HCT116 (cell line): ENCODE measurements around the gene SYDE2. TPM values are rescaled to one million over a fixed set of nuclear protein-coding genes. Genes with fewer than 3 reads are reported as not detected.

Experiments
- ATAC-seq: fragments of 200-7000 bp; cut with Tn5 transposase; 2 replicates; pipeline ENCODE4 v1.9.1; 2020; ENCODE audit warnings: mild to moderate bottlenecking, moderate library complexity
- BruUV-seq: library from RNA; stranded (reverse); fragments of 400-500 nt; replicated peaks from 2 replicates; lab custom pipeline; 2021; lab: Mats Ljungman, UMichigan
- CTCF ChIA-PET: fragments of 300-600 bp; sonication (Branson Sonifier 250); formaldehyde crosslinking; loops from one replicate; lab custom pipeline; 2021; ENCODE audit warnings: antibody characterized with exemption; lab: Charles Lee
- POLR2A ChIA-PET: fragments of 300-600, 350-600 bp; sonication (Branson Sonifier 250); formaldehyde crosslinking; loops from one replicate; lab custom pipeline; 2021; ENCODE audit warnings: antibody characterized with exemption; lab: Charles Lee
- RAD21 ChIA-PET, 2 experiments: fragments of 300-600 bp; sonication (Branson Sonifier 250); formaldehyde crosslinking; loops; one replicate each; lab custom pipeline; 2023; ENCODE audit warnings: low total read pairs in 2 of 2; ENCODE audit not compliant: uncharacterized antibody in 2 of 2, unreplicated experiment in 2 of 2, low non-redundant PET in 1 of 2; lab: Charles Lee
- DNase-seq: peaks from one replicate; pipeline ENCODE4 v3.0.0-alpha.2; 2010; ENCODE audit warnings: low read depth, low spot score
- H2AFZ ChIP-seq: fragments of 200-600 bp; shearing (Covaris generic), sonication (generic); 2 replicates; pipeline ENCODE4 v1.6.1; 2017; ENCODE audit warnings: low read depth, mixed run types, mixed read lengths, antibody characterized with exemption, low read length; ENCODE audit not compliant: poor library complexity, severe bottlenecking
- H3K27ac ChIP-seq: 2 replicates; pipeline ENCODE4 v1.5.1; 2012; ENCODE audit warnings: low read depth, low read length
- H3K27me3 ChIP-seq: fragments of 200-600 bp; sonication (generic); 2 replicates; pipeline ENCODE4 v1.6.1; 2016; ENCODE audit warnings: mixed run types, low read length, mixed read lengths; ENCODE audit not compliant: insufficient read depth
- H3K36me3 ChIP-seq, 2 experiments: fragments of 200-500 bp in 1 of 2; fragments of 200-600 bp in 1 of 2; sonication (Bioruptor generic) in 1 of 2; sonication (generic) in 1 of 2; 2 replicates each; pipeline versions ENCODE4 v1.5.1 to v1.6.1; 2014 to 2016; ENCODE audit warnings: low read length in 2 of 2, inconsistent platforms in 1 of 2, mixed read lengths in 1 of 2, mixed run types in 1 of 2; ENCODE audit not compliant: insufficient read depth in 2 of 2, control insufficient read depth in 1 of 2
- H3K4me1 ChIP-seq, 2 experiments: fragments of 200-600 bp in 1 of 2; sonication (generic) in 1 of 2; 2 replicates each; pipeline versions ENCODE4 v1.5.1 to v1.6.1; 2012 to 2017; ENCODE audit warnings: low read length in 2 of 2, inconsistent platforms in 1 of 2, mild to moderate bottlenecking in 1 of 2, mixed read lengths in 1 of 2, mixed run types in 1 of 2, moderate library complexity in 1 of 2; ENCODE audit not compliant: insufficient read depth in 2 of 2, control insufficient read depth in 1 of 2
- H3K4me2 ChIP-seq: fragments of 200-600 bp; sonication (generic); 2 replicates; pipeline ENCODE4 v1.6.1; 2017; ENCODE audit warnings: mixed run types, low read length, mixed read lengths
- H3K4me3 ChIP-seq, 2 experiments: fragments of 200-600 bp in 1 of 2; sonication (generic) in 1 of 2; replicated peaks in 1 of 2; 2 replicates each; pipeline ENCODE4 v1.5.1; 2011 to 2016; ENCODE audit warnings: low read length in 2 of 2, control low read depth in 1 of 2, low read depth in 1 of 2, mild to moderate bottlenecking in 1 of 2, mixed read lengths in 1 of 2, mixed run types in 1 of 2
- H3K79me2 ChIP-seq: fragments of 200-600 bp; sonication (generic); 2 replicates; pipeline ENCODE4 v1.6.1; 2017; ENCODE audit warnings: mild to moderate bottlenecking, mixed run types, low read length, moderate library complexity, mixed read lengths; ENCODE audit not compliant: insufficient read depth
- H3K9ac ChIP-seq: fragments of 200-600 bp; sonication (generic); 2 replicates; pipeline ENCODE4 v1.6.1; 2016; ENCODE audit warnings: low read length, mixed read lengths
- H3K9me2 ChIP-seq: fragments of 200-600 bp; sonication (generic), shearing (Covaris generic); 2 replicates; pipeline ENCODE4 v1.6.1; 2017; ENCODE audit warnings: mixed run types, mild to moderate bottlenecking, moderate library complexity; ENCODE audit not compliant: insufficient read depth
- H3K9me3 ChIP-seq, 2 experiments: fragments of 200-500 bp in 1 of 2; fragments of 200-600 bp in 1 of 2; sonication (Bioruptor generic) in 1 of 2; sonication (generic) in 1 of 2; 2 replicates each; pipeline ENCODE4 v1.6.1; 2014 to 2017; ENCODE audit warnings: low read length in 2 of 2, mixed read lengths in 2 of 2, inconsistent platforms in 1 of 2, low read depth in 1 of 2, mild to moderate bottlenecking in 1 of 2, mixed run types in 1 of 2, moderate library complexity in 1 of 2; ENCODE audit not compliant: control insufficient read depth in 1 of 2, insufficient read depth in 1 of 2
- H4K20me1 ChIP-seq: fragments of 200-600 bp; sonication (generic), shearing (Covaris generic); 2 replicates; pipeline ENCODE4 v1.6.1; 2017; ENCODE audit warnings: mixed run types, mild to moderate bottlenecking, moderate library complexity; ENCODE audit not compliant: insufficient read depth
- ATF3 ChIP-seq: IDR thresholded peaks from 2 replicates; pipeline ENCODE4 v1.6.1; 2012
- CBX3 ChIP-seq: IDR thresholded peaks from 2 replicates; pipeline ENCODE4 v1.6.1; 2012; ENCODE audit warnings: low read depth
- CEBPB ChIP-seq: IDR thresholded peaks from 2 replicates; pipeline ENCODE4 v1.6.1; 2012; ENCODE audit warnings: low read depth
- EGR1 ChIP-seq: IDR thresholded peaks from 2 replicates; pipeline ENCODE4 v1.6.1; 2012; ENCODE audit warnings: low read depth
- ELF1 ChIP-seq: IDR thresholded peaks from 2 replicates; pipeline ENCODE4 v1.6.1; 2012; ENCODE audit warnings: low read depth, borderline replicate concordance
- EZH2 ChIP-seq: fragments of 200-600 bp; sonication (generic); IDR thresholded peaks from 2 replicates; pipeline ENCODE4 v1.6.1; 2017; ENCODE audit warnings: antibody characterized with exemption, mixed run types
- EZH2phosphoT487 ChIP-seq: fragments of 200-600 bp; IDR thresholded peaks from 2 replicates; pipeline ENCODE4 v1.6.1; 2018; ENCODE audit warnings: antibody characterized with exemption, borderline replicate concordance
- FOSL1 ChIP-seq: IDR thresholded peaks from 2 replicates; pipeline ENCODE4 v1.6.1; 2012; ENCODE audit warnings: low read depth
- JUND ChIP-seq: IDR thresholded peaks from 2 replicates; pipeline ENCODE4 v1.6.1; 2012
- POLR2A ChIP-seq: IDR thresholded peaks from 2 replicates; pipeline ENCODE4 v1.7.0; 2011; ENCODE audit warnings: borderline replicate concordance; ENCODE audit not compliant: insufficient read depth, insufficient read length; ENCODE audit errors: extremely low read depth
- POLR2AphosphoS5 ChIP-seq: IDR thresholded peaks from 2 replicates; pipeline ENCODE4 v1.6.1; 2011; ENCODE audit warnings: mild to moderate bottlenecking, low read depth, low read length, moderate library complexity
- SIN3A ChIP-seq: IDR thresholded peaks from 2 replicates; pipeline ENCODE4 v1.6.1; 2012; ENCODE audit warnings: low read depth
- SP1 ChIP-seq: IDR thresholded peaks from 2 replicates; pipeline ENCODE4 v1.6.1; 2012; ENCODE audit warnings: low read depth
- YY1 ChIP-seq: IDR thresholded peaks from 2 replicates; pipeline ENCODE4 v1.6.1; 2011; ENCODE audit warnings: low read length, low read depth, moderate library complexity, mild to moderate bottlenecking; ENCODE audit not compliant: insufficient replicate concordance; ENCODE audit errors: extremely low read depth
- ZNF274 ChIP-seq: fragments of 200-500 bp; sonication (Bioruptor generic); IDR thresholded peaks from 2 replicates; pipeline ENCODE4 v1.6.1; 2014; ENCODE audit warnings: mild to moderate bottlenecking, low read depth, low read length, inconsistent platforms
- intact Hi-C: fragments of 100-400 bp; cut with micrococcal nuclease; formaldehyde crosslinking; loops from 2 replicates; pipeline ENCODE4 v1.10.0; 2022
- total RNA-seq: library from RNA; stranded (reverse); gene quantifications from one replicate; pipeline ENCODE4 v1.2.1, GENCODE V29; 2021; ENCODE audit not compliant: unreplicated experiment
- TF ChIP-seq, protein P1 (sequence below): IDR thresholded peaks from 2 replicates; pipeline ENCODE4 v1.6.1; 2012; ENCODE audit warnings: low read depth
- TF ChIP-seq, protein P2 (sequence below): IDR thresholded peaks from 2 replicates; pipeline ENCODE4 v1.6.1; 2011; ENCODE audit warnings: mild to moderate bottlenecking, low read length, moderate library complexity; ENCODE audit not compliant: insufficient replicate concordance; ENCODE audit errors: extremely low read depth

SYDE2 gene
- total RNA-seq, 1 experiment from 2014 or later = 5.3 TPM

GRCh38 chr1:85245456-85245855, 44.6 kb upstream of the SYDE2 start:
- CTCF ChIA-PET = interaction anchor here (1.9 to 3.0 kb wide), 3 partner anchors 9 to 301 kb away, joined by 8 to 17 read pairs (median 8); partner anchors contain the start of gene C1orf52
- no peak overlapping the region for H3K4me3 ChIP-seq
- no peak overlapping the region for H3K27ac ChIP-seq
- H2AFZ ChIP-seq = no peak overlapping the region
- RAD21 ChIA-PET = interaction anchor here in 1 of 2 experiments (1.0 kb wide), 1 partner anchor 301 kb away, joined by 4 read pairs; no protein-coding TSS in a partner anchor
- H3K79me2 ChIP-seq = no peaks in the 10 kb centered on the region
- BruUV-seq = no TSS peak
- H3K36me3 ChIP-seq = no peaks in the 10 kb centered on the region
- H3K9ac ChIP-seq = no peak overlapping the region
- peaks cover 4 to 10% of the 10 kb centered on the region in 2 experiments; a peak in 3 of 4 replicates for H3K4me1 ChIP-seq
- no peaks in the 10 kb centered on the region for H3K9me2 ChIP-seq
- DNase-seq (no peak), ATAC-seq (no peak)
- TF ChIP-seq POLR2AphosphoS5 (no peak), ELF1 (no peak), CBX3 (no peak), ZNF274 (no peak), EZH2 (no peak), JUND (no peak), EZH2phosphoT487 (no peak), EGR1 (no peak), ATF3 (no peak), YY1 (no peak), POLR2A (no peak), SIN3A (no peak), SP1 (no peak), FOSL1 (no peak), CEBPB (no peak)
- TF ChIP-seq, protein P1, sequence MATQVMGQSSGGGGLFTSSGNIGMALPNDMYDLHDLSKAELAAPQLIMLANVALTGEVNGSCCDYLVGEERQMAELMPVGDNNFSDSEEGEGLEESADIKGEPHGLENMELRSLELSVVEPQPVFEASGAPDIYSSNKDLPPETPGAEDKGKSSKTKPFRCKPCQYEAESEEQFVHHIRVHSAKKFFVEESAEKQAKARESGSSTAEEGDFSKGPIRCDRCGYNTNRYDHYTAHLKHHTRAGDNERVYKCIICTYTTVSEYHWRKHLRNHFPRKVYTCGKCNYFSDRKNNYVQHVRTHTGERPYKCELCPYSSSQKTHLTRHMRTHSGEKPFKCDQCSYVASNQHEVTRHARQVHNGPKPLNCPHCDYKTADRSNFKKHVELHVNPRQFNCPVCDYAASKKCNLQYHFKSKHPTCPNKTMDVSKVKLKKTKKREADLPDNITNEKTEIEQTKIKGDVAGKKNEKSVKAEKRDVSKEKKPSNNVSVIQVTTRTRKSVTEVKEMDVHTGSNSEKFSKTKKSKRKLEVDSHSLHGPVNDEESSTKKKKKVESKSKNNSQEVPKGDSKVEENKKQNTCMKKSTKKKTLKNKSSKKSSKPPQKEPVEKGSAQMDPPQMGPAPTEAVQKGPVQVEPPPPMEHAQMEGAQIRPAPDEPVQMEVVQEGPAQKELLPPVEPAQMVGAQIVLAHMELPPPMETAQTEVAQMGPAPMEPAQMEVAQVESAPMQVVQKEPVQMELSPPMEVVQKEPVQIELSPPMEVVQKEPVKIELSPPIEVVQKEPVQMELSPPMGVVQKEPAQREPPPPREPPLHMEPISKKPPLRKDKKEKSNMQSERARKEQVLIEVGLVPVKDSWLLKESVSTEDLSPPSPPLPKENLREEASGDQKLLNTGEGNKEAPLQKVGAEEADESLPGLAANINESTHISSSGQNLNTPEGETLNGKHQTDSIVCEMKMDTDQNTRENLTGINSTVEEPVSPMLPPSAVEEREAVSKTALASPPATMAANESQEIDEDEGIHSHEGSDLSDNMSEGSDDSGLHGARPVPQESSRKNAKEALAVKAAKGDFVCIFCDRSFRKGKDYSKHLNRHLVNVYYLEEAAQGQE = no peak
- TF ChIP-seq, protein P2, sequence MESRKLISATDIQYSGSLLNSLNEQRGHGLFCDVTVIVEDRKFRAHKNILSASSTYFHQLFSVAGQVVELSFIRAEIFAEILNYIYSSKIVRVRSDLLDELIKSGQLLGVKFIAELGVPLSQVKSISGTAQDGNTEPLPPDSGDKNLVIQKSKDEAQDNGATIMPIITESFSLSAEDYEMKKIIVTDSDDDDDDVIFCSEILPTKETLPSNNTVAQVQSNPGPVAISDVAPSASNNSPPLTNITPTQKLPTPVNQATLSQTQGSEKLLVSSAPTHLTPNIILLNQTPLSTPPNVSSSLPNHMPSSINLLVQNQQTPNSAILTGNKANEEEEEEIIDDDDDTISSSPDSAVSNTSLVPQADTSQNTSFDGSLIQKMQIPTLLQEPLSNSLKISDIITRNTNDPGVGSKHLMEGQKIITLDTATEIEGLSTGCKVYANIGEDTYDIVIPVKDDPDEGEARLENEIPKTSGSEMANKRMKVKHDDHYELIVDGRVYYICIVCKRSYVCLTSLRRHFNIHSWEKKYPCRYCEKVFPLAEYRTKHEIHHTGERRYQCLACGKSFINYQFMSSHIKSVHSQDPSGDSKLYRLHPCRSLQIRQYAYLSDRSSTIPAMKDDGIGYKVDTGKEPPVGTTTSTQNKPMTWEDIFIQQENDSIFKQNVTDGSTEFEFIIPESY = no peak
- no peaks in the 10 kb centered on the region for H3K27me3 ChIP-seq
- POLR2A ChIA-PET = no interaction called here
- intact Hi-C loops = no loop called here
- no peak overlapping the region for H3K4me2 ChIP-seq
- no peaks in the 10 kb centered on the region for H4K20me1 ChIP-seq
- no peaks in the 10 kb centered on the region for H3K9me3 ChIP-seq
